ENCODE data around the gene NEURL2.

NEURL2 gene

DNA sequence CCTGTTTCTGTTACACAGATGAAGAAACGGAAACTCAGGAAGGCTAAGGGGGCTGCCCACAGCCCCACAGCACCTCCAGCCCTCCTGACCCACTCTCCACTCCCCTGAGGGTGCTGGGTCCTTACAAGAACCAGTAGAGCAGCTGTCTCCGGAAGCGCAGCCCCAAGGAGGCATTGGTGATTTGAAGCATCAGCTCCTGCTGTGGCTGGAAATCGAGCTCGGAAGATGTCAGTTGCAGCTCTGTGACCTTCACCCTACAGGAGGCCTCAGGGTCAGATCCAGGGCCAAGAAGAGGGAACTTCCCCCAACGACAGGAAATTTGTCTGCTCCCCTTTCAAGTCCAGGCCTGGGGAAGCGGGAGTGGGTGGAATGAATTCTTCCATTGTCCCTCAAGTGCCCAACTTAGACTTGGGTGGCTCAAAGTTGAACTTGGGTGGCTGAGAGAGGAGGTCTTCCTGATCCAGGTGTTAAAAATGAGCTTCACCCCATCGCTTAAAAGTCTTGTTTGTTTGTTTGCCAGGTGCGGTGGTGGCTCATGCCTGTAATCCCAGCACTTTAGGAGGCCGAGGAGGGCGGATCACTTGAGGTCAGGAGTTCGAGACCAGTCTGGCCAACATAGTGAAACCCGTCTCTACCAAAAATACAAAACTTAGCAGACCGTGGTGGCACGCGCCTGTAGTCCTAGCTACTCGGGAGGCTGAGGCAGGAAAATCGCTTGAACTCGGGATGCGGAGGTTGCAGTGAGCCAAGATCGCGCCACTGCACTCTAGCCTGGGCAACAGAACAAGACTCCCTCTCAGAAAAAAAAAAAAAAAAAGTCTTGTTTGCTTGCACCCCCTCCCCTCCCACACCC is 19.0 kb upstream of the NEURL2 start:
- DNase-seq (ENCODE audit: extremely low read depth, low read depth), result no peak
- TF ChIP-seq, protein P1, sequence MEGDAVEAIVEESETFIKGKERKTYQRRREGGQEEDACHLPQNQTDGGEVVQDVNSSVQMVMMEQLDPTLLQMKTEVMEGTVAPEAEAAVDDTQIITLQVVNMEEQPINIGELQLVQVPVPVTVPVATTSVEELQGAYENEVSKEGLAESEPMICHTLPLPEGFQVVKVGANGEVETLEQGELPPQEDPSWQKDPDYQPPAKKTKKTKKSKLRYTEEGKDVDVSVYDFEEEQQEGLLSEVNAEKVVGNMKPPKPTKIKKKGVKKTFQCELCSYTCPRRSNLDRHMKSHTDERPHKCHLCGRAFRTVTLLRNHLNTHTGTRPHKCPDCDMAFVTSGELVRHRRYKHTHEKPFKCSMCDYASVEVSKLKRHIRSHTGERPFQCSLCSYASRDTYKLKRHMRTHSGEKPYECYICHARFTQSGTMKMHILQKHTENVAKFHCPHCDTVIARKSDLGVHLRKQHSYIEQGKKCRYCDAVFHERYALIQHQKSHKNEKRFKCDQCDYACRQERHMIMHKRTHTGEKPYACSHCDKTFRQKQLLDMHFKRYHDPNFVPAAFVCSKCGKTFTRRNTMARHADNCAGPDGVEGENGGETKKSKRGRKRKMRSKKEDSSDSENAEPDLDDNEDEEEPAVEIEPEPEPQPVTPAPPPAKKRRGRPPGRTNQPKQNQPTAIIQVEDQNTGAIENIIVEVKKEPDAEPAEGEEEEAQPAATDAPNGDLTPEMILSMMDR (IDR thresholded peaks at IDR 0.05; ENCODE audit: low read depth, low read length), result no peak

- DNase-seq (ENCODE audit: extremely low read depth, low read depth), result no peak
- TF ChIP-seq, protein P1 (IDR thresholded peaks at IDR 0.05; ENCODE audit: low read depth, low read length), result no peak
Observed at GRCh38 chr20:45909336-45909808, 18.4 kb upstream of the NEURL2 start.

DNA sequence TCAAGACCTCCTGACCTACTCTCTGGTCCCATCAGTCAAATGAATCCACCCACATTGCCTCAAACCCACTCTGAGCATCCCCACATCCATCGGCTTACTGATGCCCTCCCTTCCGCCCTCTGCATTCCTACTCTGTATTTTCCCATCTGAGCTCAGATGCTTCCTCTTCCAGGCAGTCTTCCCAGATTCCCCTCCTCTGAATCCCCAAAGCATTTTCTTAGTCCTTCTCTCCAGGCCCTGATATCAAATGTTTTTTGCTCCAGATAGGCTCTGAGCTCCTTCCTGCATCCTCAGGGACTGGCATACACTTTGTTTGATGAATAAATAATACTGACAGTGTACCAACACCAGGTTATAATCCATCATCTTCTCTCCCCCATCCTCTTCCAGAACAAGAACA is 17.1 kb upstream of the NEURL2 start:
- no peak for DNase-seq (ENCODE audit: extremely low read depth, low read depth)
- TF ChIP-seq, protein P1 (IDR thresholded peaks at IDR 0.05; ENCODE audit: low read depth, low read length), result no peak

GRCh38 chr20:45907219-45907948 is 16.4 kb upstream of the NEURL2 start:
- no peak for DNase-seq (ENCODE audit: extremely low read depth, low read depth)
- TF ChIP-seq, protein P1 (IDR thresholded peaks at IDR 0.05; ENCODE audit: low read depth, low read length), result no peak

GRCh38 chr20:45905505-45906079 is 14.6 kb upstream of the NEURL2 start:
- DNase-seq (ENCODE audit: extremely low read depth, low read depth), result no peak
- TF ChIP-seq, protein P1 (IDR thresholded peaks at IDR 0.05; ENCODE audit: low read depth, low read length), result no peak

DNA sequence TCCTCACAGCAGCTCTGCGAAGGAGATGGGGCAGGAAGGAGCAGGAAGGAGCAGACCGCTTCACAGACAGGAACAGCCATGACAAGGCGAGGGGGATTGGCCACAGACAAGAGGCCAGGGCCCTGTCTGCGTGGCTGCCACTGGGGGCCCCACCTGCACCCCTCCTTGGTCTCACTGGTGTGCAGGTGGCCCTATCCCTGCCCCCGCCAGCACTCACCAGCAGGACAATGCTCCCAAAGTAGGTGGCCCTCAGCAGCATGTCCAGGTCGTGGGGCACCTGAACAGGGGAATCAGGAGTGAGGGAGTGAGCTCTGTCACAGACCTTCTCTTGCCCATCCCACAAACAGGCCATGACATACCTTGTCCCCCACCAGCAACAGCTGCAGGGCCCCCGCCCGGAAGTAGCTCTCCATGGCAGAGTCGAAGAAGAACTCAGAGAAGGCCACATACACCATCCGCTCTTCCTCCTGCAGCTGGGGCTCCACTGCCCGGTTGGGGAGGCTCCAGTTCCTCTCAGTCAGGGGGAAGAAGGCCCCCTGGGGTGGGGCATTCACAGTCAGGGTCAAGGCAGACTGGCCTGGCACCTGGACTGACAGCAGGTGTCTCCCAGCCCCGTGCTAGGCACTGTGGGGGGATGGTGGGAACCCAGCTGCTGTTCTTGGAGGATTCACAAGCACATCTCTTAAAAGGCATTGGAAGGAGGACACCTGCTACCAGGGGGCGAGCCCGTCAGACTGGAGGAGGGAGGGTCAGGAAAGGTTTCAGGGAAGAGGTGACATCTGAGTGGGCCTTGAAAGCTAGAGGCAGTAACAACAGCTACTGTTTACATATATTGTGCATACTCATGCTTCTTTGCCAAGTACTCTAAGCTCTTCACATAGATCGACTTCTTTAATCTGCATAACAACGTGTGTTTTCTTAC is 13.8 kb upstream of the NEURL2 start:
- TF ChIP-seq, protein P1 (IDR thresholded peaks at IDR 0.05; ENCODE audit: low read depth, low read length), result no peak
- DNase-seq (ENCODE audit: extremely low read depth, low read depth), result no peak
